HL-60 (cell line): ENCODE results near the gene CNTRL.

Source experiments
- GABPA ChIP-seq: IDR thresholded peaks from 2 replicates; pipeline ENCODE4 v1.6.1; 2012; ENCODE audit warnings: low read depth
- POLR2AphosphoS5 ChIP-seq: IDR thresholded peaks from 2 replicates; pipeline ENCODE4 v1.6.1; 2012; ENCODE audit warnings: low read depth
- REST ChIP-seq: IDR thresholded peaks from 2 replicates; pipeline ENCODE4 v1.6.1; 2012; ENCODE audit warnings: low read depth; ENCODE audit not compliant: insufficient replicate concordance
- SPI1 ChIP-seq: IDR thresholded peaks from 2 replicates; pipeline ENCODE4 v1.6.1; 2012; ENCODE audit warnings: low read depth, mild to moderate bottlenecking, borderline replicate concordance
- TF ChIP-seq, protein P1 (sequence below): IDR thresholded peaks from one replicate; pipeline ENCODE4 v1.5.1; 2011; ENCODE audit warnings: low read length, control low read depth, inconsistent platforms; ENCODE audit not compliant: insufficient read depth

DNA sequence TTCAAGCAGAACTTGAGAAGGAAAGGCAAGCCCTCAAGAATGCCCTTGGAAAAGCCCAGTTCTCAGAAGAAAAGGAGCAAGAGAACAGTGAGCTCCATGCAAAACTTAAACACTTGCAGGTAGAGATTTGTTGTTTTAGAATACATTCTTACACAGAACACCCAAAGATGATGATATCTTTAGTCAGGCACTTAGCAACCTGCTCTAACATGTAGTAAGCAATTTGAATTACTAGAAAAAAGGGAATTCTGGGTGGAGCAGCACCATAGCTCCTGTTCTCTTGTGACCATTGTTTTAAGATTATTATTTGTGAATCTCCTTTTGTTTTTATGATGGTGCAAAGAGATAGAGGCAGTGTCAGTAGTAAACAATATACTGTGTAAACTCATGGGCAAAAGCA lies 63.8 kb downstream of the CNTRL start:
- TF ChIP-seq, protein P1, sequence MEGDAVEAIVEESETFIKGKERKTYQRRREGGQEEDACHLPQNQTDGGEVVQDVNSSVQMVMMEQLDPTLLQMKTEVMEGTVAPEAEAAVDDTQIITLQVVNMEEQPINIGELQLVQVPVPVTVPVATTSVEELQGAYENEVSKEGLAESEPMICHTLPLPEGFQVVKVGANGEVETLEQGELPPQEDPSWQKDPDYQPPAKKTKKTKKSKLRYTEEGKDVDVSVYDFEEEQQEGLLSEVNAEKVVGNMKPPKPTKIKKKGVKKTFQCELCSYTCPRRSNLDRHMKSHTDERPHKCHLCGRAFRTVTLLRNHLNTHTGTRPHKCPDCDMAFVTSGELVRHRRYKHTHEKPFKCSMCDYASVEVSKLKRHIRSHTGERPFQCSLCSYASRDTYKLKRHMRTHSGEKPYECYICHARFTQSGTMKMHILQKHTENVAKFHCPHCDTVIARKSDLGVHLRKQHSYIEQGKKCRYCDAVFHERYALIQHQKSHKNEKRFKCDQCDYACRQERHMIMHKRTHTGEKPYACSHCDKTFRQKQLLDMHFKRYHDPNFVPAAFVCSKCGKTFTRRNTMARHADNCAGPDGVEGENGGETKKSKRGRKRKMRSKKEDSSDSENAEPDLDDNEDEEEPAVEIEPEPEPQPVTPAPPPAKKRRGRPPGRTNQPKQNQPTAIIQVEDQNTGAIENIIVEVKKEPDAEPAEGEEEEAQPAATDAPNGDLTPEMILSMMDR = no peak
- TF ChIP-seq GABPA = no peak
- no peak for TF ChIP-seq POLR2AphosphoS5
- no peak for TF ChIP-seq REST
- TF ChIP-seq SPI1 = no peak
